Stimulated activated CD4-positive, alpha-beta T cell treated with anti-CD3 and anti-CD28 coated beads, Interleukin-4, amount 100 ng/mL, for 4 hours (primary cell): Measurements from ENCODE around the gene NPB.
A peak's percentile ranks its signal among the peaks of the same experiment; 100 is the strongest.

Source experiments
- DNase-seq, 2 experiments: peaks; one replicate each; pipeline ENCODE4 v3.0.0-alpha.2; 2020

NPB gene

GRCh38 chr17:81902023-81902652, at the start of gene NPB:
TSS of gene NPB (plus strand) at chr17:81902238. CDS start at chr17:81902278, 40 bp downstream.
- no peak for DNase-seq

- no peak for DNase-seq
Observed at GRCh38 chr17:81854974-81855774, 46.9 kb upstream of the NPB start.

- no peak for DNase-seq
Observed at GRCh38 chr17:81858170-81858966, 43.7 kb upstream of the NPB start.

GRCh38 chr17:81858967-81859905, 42.8 kb upstream of the NPB start:
- no peak for DNase-seq

GRCh38 chr17:81859906-81860755, 41.9 kb upstream of the NPB start, which contains the start of gene P4HB:
TSS of gene P4HB (minus strand) at chr17:81860535. CDS start at chr17:81860471, 64 bp downstream.
- DNase-seq, result peak in 1 of 2 experiments; percentile 91

GRCh38 chr17:81860756-81861568, 41.1 kb upstream of the NPB start:
- peak; percentile 99 for DNase-seq

GRCh38 chr17:81863123-81863675, 38.8 kb upstream of the NPB start:
- no peak for DNase-seq

- DNase-seq, result no peak
Observed at GRCh38 chr17:81863833-81864768, 37.9 kb upstream of the NPB start.

GRCh38 chr17:81865358-81865732, 36.7 kb upstream of the NPB start:
- no peak for DNase-seq

- no peak for DNase-seq
Observed at GRCh38 chr17:81865733-81866439, 36.2 kb upstream of the NPB start.

- DNase-seq, result no peak
Observed at GRCh38 chr17:81866440-81867169, 35.4 kb upstream of the NPB start.

- DNase-seq, result peak; percentile 4 to 46
Observed at GRCh38 chr17:81867170-81867990, 34.7 kb upstream of the NPB start.

- DNase-seq, result peak in 1 of 2 experiments; percentile 20
Observed at GRCh38 chr17:81867991-81868673, 33.9 kb upstream of the NPB start.

GRCh38 chr17:81868674-81869220, 33.3 kb upstream of the NPB start:
- DNase-seq, result peak in 1 of 2 experiments; percentile 23
